A549 (cell line): ENCODE data around the gene CNKSR3. TPM values are rescaled to one million over a fixed set of nuclear protein-coding genes. Genes with fewer than 3 reads are reported as not detected.

Experiments used
- ATAC-seq, 2 experiments: fragments of 200-7000 bp in 1 of 2; fragments of >200 bp in 1 of 2; cut with Nextera tagmentation in 1 of 2; cut with Tn5 transposase in 1 of 2; 3 replicates each; pipeline versions ENCODE4 v1.8.0 to v1.9.1; 2018 to 2020; ENCODE audit warnings: mild to moderate bottlenecking in 1 of 2, moderate library complexity in 1 of 2
- CTCF ChIA-PET: fragments of 300-600 bp; sonication (Branson Sonifier 250); formaldehyde crosslinking; extraction: SDS; loops from one replicate; lab custom pipeline; 2021; ENCODE audit warnings: antibody characterized with exemption, inconsistent platforms; lab: Yijun Ruan, JAX
- POLR2A ChIA-PET: fragments of 350-600 bp; formaldehyde crosslinking; extraction: SDS; loops from one replicate; lab custom pipeline; 2021; ENCODE audit warnings: antibody characterized with exemption, inconsistent platforms; lab: Yijun Ruan, JAX
- DNase-seq, 2 experiments: peaks; one replicate each; pipeline versions ENCODE4 v3.0.0 to v3.0.0-alpha.2; 2011 to 2016; ENCODE audit warnings: low read depth in 1 of 2, low spot score in 1 of 2
- FAIRE-seq: peaks from 2 replicates; lab custom pipeline; 2011; peaks lifted over from hg19 to GRCh38; lab: Jason Lieb, UNC
- H3K27ac ChIP-seq, 2 experiments: fragments of >200 bp; sonication (Bioruptor Twin); formaldehyde crosslinking; 3 replicates each; pipeline ENCODE4 v1.5.1; 2016 to 2017
- H3K4me1 ChIP-seq: fragments of >200 bp; sonication (Bioruptor Twin); formaldehyde crosslinking; 3 replicates; pipeline ENCODE4 v1.6.1; 2016
- H3K4me2 ChIP-seq: fragments of >200 bp; sonication (Bioruptor Twin); formaldehyde crosslinking; 3 replicates; pipeline ENCODE4 v1.6.1; 2016
- H3K4me3 ChIP-seq: fragments of >200 bp; sonication (Bioruptor Twin); formaldehyde crosslinking; 3 replicates; pipeline ENCODE4 v1.5.1; 2016
- H3K9me3 ChIP-seq: fragments of >200 bp; sonication (Bioruptor Twin); formaldehyde crosslinking; 3 replicates; pipeline ENCODE4 v1.6.1; 2016
- CBX2 ChIP-seq: fragments of 200-600 bp; sonication (generic); IDR thresholded peaks from 2 replicates; pipeline ENCODE4 v1.6.1; 2016; ENCODE audit warnings: low read depth, mild to moderate bottlenecking, borderline replicate concordance
- CHD2 ChIP-seq: fragments of 150-350 bp; IDR thresholded peaks from 2 replicates; pipeline ENCODE4 v1.6.1; 2014; ENCODE audit warnings: low read length; ENCODE audit not compliant: partially characterized antibody
- ESRRA ChIP-seq: fragments of 150-350 bp; IDR thresholded peaks from 2 replicates; pipeline ENCODE4 v1.6.1; 2014; ENCODE audit warnings: mild to moderate bottlenecking, low read length, borderline replicate concordance
- FOXS1 ChIP-seq: fragments of 250-450 bp; sonication (Bioruptor Pico); IDR thresholded peaks from 2 replicates; pipeline ENCODE4 v1.5.0; 2020; ENCODE audit warnings: mild to moderate bottlenecking, moderate library complexity
- GATA3 ChIP-seq: IDR thresholded peaks from 2 replicates; pipeline ENCODE4 v1.6.1; 2012; ENCODE audit warnings: borderline replicate concordance
- HDAC2 ChIP-seq: fragments of 200-600 bp; sonication (generic); IDR thresholded peaks from 2 replicates; pipeline ENCODE4 v1.6.1; 2016
- HEYL ChIP-seq: fragments of 250-450 bp; sonication (Bioruptor Pico); IDR thresholded peaks from 2 replicates; pipeline ENCODE4 v1.8.0; 2021; ENCODE audit warnings: mild to moderate bottlenecking, moderate library complexity
- HOXA7 ChIP-seq: fragments of 250-450 bp; sonication (Bioruptor Pico); IDR thresholded peaks from 2 replicates; pipeline ENCODE4 v1.5.0; 2020; ENCODE audit warnings: mild to moderate bottlenecking, moderate library complexity
- HOXB5 ChIP-seq: fragments of 250-450 bp; sonication (Bioruptor Pico); IDR thresholded peaks from 2 replicates; pipeline ENCODE4 v1.5.0; 2020; ENCODE audit warnings: mild to moderate bottlenecking, moderate library complexity
- JUN ChIP-seq, 2 experiments: fragments of >200 bp; sonication (Bioruptor Twin); formaldehyde crosslinking; IDR thresholded peaks; 2 replicates in 1 of 2; 3 replicates in 1 of 2; pipeline ENCODE4 v1.6.1; 2016 to 2017
- JUNB ChIP-seq: fragments of >200 bp; sonication (Bioruptor Twin); formaldehyde crosslinking; IDR thresholded peaks from 2 replicates; pipeline ENCODE4 v1.6.1; 2016
- KDM5A ChIP-seq: fragments of 200-600 bp; sonication (generic); IDR thresholded peaks from 2 replicates; pipeline ENCODE4 v1.6.1; 2016; ENCODE audit warnings: antibody characterized with exemption, mild to moderate bottlenecking
- MYC ChIP-seq: IDR thresholded peaks from 2 replicates; pipeline ENCODE4 v1.6.1; 2012; ENCODE audit warnings: mild to moderate bottlenecking, inconsistent platforms, low read length, improper control_type of control experiment, borderline replicate concordance
- POLR2A ChIP-seq: IDR thresholded peaks from 2 replicates; pipeline ENCODE4 v1.6.1; 2012; ENCODE audit warnings: mild to moderate bottlenecking, low read length
- RARB ChIP-seq: fragments of 250-450 bp; sonication (Bioruptor Pico); IDR thresholded peaks from 2 replicates; pipeline ENCODE4 v1.8.0; 2021; ENCODE audit warnings: mild to moderate bottlenecking, moderate library complexity
- RCOR1 ChIP-seq: fragments of 150-350 bp; IDR thresholded peaks from 2 replicates; pipeline ENCODE4 v1.6.1; 2014; ENCODE audit warnings: antibody characterized with exemption, low read length, low read depth
- RFX5 ChIP-seq: fragments of 450-650 bp; IDR thresholded peaks from 2 replicates; pipeline ENCODE4 v1.7.1; 2014; ENCODE audit warnings: antibody characterized with exemption, mild to moderate bottlenecking, moderate library complexity
- SMC3 ChIP-seq: fragments of >200 bp; sonication (Bioruptor Twin); formaldehyde crosslinking; IDR thresholded peaks from 3 replicates; pipeline ENCODE4 v1.6.1; 2018; ENCODE audit warnings: inconsistent platforms
- ZNF302 ChIP-seq: fragments of 250-450 bp; sonication (Bioruptor Pico); IDR thresholded peaks from 2 replicates; pipeline ENCODE4 v1.9.0; 2021; ENCODE audit warnings: inconsistent platforms, mild to moderate bottlenecking, moderate library complexity
- WGBS: methylation state at CpG from one replicate; pipeline ENCODE4 v1.1.6; 2017; ENCODE audit errors: missing lambda C conversion rate; 5-methylcytosine and 5-hydroxymethylcytosine counted together
- polyA plus RNA-seq, 4 experiments: library from polyadenylated mRNA; depleted of rRNA in 3 of 4; stranded (reverse); fragments of >200 nt; fragmentation: RNase III in 1 of 4; extraction: RNeasy Plus Mini Kit Qiagen cat#74134 plus additional on column Dnase treatment in 1 of 4; gene quantifications; 2 replicates in 3 of 4; 3 replicates in 1 of 4; pipeline ENCODE4 v1.2.3, GENCODE V29; 2011 to 2017
- TF ChIP-seq, protein P1 (sequence below): fragments of >200 bp; sonication (Bioruptor Twin); formaldehyde crosslinking; IDR thresholded peaks from 2 replicates; pipeline ENCODE4 v1.6.1; 2016
- TF ChIP-seq, protein P2 (sequence below): fragments of 250-450 bp; sonication (Bioruptor Pico); IDR thresholded peaks from 2 replicates; pipeline ENCODE4 v1.5.0; 2020; ENCODE audit warnings: low read depth, mild to moderate bottlenecking, moderate library complexity
- TF ChIP-seq, protein P3 (sequence below): IDR thresholded peaks from 2 replicates; pipeline ENCODE4 v1.6.1; 2012; ENCODE audit warnings: low read depth, borderline replicate concordance
- TF ChIP-seq, protein P4 (sequence below): IDR thresholded peaks from 2 replicates; pipeline ENCODE4 v1.6.1; 2012
- TF ChIP-seq, protein P5 (sequence below): fragments of 150-350 bp; IDR thresholded peaks from 2 replicates; pipeline ENCODE4 v1.6.1; 2014; ENCODE audit warnings: low read depth, mild to moderate bottlenecking, low read length
- TF ChIP-seq, protein P6 (sequence below): IDR thresholded peaks from 2 replicates; pipeline ENCODE4 v1.6.1; 2012
- TF ChIP-seq, protein P7 (sequence below): fragments of 450-650 bp; IDR thresholded peaks from 2 replicates; pipeline ENCODE4 v1.6.1; 2014; ENCODE audit warnings: antibody characterized with exemption
- TF ChIP-seq, protein P8 (sequence below): fragments of 250-450 bp; sonication (Bioruptor Pico); IDR thresholded peaks from 2 replicates; pipeline ENCODE4 v1.5.0; 2021; ENCODE audit warnings: mild to moderate bottlenecking, moderate library complexity, borderline replicate concordance

CNKSR3 gene
- polyA plus RNA-seq, 2 of the 4 experiments (the other 2 are of a cell fraction): 2.9 to 3.5 TPM

DNA sequence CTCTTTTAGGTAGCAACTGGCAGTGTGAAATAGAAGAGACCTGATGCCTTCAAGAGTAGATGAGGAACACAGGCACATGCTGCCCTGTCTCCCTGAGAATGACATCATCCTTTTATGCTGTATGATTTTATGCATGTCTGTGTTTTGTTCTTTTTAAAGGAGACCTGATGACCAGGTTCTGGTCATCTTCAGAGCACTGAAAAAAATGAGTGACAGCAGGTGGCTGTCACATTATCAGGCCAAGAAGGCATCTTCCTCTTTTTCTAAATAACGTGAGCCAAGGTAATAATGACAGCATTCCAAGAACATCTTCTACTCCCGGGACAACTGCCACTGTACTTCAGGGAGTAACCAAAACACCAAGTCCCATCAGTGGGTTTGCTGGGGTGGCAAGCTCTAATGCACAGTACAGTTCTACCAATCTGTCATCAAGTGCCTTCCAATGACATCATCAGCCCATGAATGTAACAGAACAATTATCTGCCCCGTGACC lies 28.9 kb downstream of the CNKSR3 start:
- CTCF ChIA-PET: no interaction called here
- no peak for FAIRE-seq
- H3K4me2 ChIP-seq: no peak overlapping the region

DNA sequence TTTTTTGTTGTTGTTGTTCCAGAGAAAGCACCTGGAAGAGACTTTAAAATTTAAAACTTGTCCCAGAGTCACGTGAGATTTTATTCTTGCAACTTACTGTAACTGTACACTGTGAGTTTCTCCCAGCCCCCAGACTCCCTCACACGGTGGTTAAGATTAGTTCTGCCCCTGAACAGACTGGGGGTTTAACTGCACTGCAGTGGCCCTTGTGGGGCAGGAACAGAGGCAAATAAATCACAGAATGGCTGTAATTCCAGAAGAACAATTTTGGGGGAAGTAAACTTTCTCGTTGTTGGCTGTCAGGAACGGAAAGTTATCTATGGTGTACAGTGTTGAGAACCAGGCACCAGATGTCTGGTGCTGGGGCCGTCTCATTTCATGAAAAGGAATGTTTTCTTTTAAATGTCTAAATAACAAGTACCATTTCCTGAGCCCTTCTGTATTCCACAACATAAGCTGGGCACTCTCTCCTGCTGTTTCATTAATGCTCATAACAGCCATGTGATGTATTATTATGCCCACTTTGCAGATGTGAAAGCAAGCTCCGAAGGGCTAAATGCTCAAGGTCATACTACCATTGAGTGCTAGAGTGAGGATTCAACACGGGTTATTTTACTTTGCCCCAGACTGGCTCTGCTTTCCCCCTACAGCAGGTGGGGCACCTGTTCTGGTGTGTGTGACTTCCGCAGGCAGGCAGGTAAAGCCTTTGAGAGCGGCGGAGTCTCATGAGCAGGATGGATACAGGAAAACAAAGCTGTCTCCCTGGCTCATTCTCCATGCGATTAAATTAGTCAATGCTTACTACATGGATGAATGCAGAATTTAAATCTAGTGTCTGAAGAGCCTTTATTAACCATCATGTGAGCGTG lies 30.5 kb downstream of the CNKSR3 start:
- FAIRE-seq: no peak

More for the DNA sequence above, 28.9 kb downstream of the CNKSR3 start:
- DNase-seq (no peak), ATAC-seq (no peak)
- 80% methylated on average over 3 of the region's 3 CpGs for WGBS
- TF ChIP-seq JUNB (no peak), HEYL (CRISPR knock-in tag) (no peak), KDM5A (no peak), JUN (IDR thresholded peaks at IDR 0.05) (no peak), ZNF302 (CRISPR knock-in tag) (no peak), SMC3 (no peak), GATA3 (no peak), FOXS1 (CRISPR knock-in tag) (no peak), HOXA7 (CRISPR knock-in tag) (no peak), RARB (CRISPR knock-in tag) (no peak), CHD2 (no peak), CBX2 (no peak)
- TF ChIP-seq, protein P1, sequence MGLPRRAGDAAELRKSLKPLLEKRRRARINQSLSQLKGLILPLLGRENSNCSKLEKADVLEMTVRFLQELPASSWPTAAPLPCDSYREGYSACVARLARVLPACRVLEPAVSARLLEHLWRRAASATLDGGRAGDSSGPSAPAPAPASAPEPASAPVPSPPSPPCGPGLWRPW: no peak
- TF ChIP-seq, protein P2, sequence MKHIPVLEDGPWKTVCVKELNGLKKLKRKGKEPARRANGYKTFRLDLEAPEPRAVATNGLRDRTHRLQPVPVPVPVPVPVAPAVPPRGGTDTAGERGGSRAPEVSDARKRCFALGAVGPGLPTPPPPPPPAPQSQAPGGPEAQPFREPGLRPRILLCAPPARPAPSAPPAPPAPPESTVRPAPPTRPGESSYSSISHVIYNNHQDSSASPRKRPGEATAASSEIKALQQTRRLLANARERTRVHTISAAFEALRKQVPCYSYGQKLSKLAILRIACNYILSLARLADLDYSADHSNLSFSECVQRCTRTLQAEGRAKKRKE (CRISPR knock-in tag): no peak
- TF ChIP-seq, protein P3, sequence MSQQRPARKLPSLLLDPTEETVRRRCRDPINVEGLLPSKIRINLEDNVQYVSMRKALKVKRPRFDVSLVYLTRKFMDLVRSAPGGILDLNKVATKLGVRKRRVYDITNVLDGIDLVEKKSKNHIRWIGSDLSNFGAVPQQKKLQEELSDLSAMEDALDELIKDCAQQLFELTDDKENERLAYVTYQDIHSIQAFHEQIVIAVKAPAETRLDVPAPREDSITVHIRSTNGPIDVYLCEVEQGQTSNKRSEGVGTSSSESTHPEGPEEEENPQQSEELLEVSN: no peak
- TF ChIP-seq, protein P4, sequence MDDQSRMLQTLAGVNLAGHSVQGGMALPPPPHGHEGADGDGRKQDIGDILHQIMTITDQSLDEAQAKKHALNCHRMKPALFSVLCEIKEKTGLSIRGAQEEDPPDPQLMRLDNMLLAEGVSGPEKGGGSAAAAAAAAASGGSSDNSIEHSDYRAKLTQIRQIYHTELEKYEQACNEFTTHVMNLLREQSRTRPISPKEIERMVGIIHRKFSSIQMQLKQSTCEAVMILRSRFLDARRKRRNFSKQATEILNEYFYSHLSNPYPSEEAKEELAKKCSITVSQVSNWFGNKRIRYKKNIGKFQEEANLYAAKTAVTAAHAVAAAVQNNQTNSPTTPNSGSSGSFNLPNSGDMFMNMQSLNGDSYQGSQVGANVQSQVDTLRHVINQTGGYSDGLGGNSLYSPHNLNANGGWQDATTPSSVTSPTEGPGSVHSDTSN: no peak
- TF ChIP-seq, protein P5, sequence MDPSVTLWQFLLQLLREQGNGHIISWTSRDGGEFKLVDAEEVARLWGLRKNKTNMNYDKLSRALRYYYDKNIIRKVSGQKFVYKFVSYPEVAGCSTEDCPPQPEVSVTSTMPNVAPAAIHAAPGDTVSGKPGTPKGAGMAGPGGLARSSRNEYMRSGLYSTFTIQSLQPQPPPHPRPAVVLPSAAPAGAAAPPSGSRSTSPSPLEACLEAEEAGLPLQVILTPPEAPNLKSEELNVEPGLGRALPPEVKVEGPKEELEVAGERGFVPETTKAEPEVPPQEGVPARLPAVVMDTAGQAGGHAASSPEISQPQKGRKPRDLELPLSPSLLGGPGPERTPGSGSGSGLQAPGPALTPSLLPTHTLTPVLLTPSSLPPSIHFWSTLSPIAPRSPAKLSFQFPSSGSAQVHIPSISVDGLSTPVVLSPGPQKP: no peak
- TF ChIP-seq, protein P6, sequence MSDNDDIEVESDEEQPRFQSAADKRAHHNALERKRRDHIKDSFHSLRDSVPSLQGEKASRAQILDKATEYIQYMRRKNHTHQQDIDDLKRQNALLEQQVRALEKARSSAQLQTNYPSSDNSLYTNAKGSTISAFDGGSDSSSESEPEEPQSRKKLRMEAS: no peak
- Histone ChIP-seq H3K4me3 (no peak overlapping the region), H3K9me3 (no peaks in the 10 kb centered on the region), H3K27ac (no peak overlapping the region), H3K4me1 (peaks cover 43% of the 10 kb centered on the region)
- POLR2A ChIA-PET: no interaction called here

More for the DNA sequence above, 30.5 kb downstream of the CNKSR3 start:
- Histone ChIP-seq H3K4me1 (peaks cover 31% of the 10 kb centered on the region; the same call in 2 of the 3 replicates), H3K9me3 (no peaks in the 10 kb centered on the region), H3K27ac (peak overlapping the region; percentile 19 to 56; a peak in 3 of 6 replicates), H3K4me3 (no peak overlapping the region), H3K4me2 (peak overlapping the region; percentile 60)
- ChIA-PET POLR2A (no interaction called here), CTCF (interaction anchor here (2.1 kb wide), 1 partner anchor 21 kb away, joined by 7 read pairs; no protein-coding TSS in a partner anchor)
- WGBS: 79% methylated on average over 12 of the region's 12 CpGs
- no peak for DNase-seq
- peak in 1 of 2 experiments; percentile 32; a peak in 1 of 6 replicates for ATAC-seq
- TF ChIP-seq, protein P1: no peak
- TF ChIP-seq, protein P7, sequence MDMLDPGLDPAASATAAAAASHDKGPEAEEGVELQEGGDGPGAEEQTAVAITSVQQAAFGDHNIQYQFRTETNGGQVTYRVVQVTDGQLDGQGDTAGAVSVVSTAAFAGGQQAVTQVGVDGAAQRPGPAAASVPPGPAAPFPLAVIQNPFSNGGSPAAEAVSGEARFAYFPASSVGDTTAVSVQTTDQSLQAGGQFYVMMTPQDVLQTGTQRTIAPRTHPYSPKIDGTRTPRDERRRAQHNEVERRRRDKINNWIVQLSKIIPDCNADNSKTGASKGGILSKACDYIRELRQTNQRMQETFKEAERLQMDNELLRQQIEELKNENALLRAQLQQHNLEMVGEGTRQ: no peak
- TF ChIP-seq HDAC2 (no peak), MYC (no peak), HOXB5 (CRISPR knock-in tag) (no peak), RCOR1 (no peak), ESRRA (no peak), JUN (IDR thresholded peaks at IDR 0.05) (no peak), KDM5A (no peak), RFX5 (no peak), POLR2A (no peak), CBX2 (no peak)
- TF ChIP-seq, protein P3: no peak
- TF ChIP-seq, protein P8, sequence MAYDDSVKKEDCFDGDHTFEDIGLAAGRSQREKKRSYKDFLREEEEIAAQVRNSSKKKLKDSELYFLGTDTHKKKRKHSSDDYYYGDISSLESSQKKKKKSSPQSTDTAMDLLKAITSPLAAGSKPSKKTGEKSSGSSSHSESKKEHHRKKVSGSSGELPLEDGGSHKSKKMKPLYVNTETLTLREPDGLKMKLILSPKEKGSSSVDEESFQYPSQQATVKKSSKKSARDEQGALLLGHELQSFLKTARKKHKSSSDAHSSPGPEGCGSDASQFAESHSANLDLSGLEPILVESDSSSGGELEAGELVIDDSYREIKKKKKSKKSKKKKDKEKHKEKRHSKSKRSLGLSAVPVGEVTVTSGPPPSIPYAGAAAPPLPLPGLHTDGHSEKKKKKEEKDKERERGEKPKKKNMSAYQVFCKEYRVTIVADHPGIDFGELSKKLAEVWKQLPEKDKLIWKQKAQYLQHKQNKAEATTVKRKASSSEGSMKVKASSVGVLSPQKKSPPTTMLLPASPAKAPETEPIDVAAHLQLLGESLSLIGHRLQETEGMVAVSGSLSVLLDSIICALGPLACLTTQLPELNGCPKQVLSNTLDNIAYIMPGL (CRISPR knock-in tag): no peak
